ENCODE results near the gene COL6A1.
"Not testable (repeated sequence)": the region's sequence is repeated elsewhere in the genome, so short reads cannot be mapped to it uniquely, and the experiment has no call there.

The COL6A1 gene

GRCh38 chr21:46005894-46006546, 24.4 kb downstream of the COL6A1 start:
- DNase-seq (ENCODE audit: low spot score): not testable (repeated sequence)

DNA sequence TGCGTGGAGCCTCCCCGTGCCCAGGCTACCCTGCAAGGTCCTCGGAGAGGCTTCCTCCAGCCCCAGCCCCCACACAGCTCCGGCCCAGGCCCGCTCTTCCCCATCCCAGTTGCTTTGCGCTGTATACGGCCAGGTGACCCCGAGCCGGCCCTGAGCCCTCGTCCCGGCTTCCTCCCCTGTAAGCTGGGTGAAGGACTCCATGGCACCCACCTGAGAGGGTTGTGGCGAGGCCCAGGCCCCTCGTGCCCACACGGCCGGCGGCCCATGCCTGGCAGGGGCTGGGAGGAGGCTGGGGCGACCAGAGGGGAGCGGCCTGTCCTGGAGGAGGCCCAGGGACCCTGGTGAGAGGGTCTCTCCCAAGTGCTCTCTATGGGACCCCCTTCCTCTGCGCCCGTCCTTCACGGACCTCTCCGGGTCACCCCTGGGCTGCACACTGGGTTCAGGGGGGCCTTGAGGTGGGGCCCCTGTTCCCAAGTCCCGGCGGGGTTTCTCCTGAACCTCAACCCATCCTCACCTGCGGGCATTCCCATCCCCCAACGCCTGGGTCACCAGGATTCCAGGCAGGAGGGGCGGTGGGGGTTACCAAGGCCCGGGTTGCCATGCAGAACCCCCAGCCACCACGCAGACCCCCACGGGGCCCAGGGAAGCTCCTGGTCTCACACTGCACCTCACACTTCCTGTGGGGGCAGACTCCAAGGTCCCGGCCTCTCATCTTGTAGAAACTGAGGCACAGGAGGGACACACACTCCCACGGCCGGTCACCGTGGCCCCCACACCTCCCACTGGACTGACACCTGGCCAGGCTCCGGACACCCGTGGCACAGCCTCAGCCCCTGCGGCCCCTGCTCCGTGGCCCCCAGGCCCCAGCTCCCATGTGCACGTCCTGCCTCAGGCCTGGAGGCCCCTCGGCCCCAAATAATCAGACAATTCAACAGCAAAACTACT, 25.2 kb downstream of the COL6A1 start:
- no peak for DNase-seq (ENCODE audit: low spot score)

DNA sequence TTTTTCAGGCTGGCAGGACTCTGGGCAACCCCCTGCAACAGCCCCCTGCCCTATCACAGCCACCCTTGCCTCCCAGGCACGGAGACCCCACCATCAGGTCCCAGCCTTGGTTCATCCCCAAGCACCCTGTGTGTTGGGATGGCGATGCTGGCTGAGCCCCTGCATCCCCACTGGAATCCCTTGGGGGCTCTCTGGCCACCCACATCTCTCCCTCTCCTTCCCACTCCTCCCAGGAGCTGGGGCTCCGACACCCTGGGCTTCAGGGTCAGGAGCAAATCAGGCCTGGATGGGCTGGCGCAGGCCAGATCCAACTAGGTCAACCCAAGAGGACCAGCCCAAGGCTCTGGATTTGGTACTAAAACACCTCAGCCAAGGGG, 25.9 kb downstream of the COL6A1 start:
- DNase-seq (ENCODE audit: low spot score): no peak

DNA sequence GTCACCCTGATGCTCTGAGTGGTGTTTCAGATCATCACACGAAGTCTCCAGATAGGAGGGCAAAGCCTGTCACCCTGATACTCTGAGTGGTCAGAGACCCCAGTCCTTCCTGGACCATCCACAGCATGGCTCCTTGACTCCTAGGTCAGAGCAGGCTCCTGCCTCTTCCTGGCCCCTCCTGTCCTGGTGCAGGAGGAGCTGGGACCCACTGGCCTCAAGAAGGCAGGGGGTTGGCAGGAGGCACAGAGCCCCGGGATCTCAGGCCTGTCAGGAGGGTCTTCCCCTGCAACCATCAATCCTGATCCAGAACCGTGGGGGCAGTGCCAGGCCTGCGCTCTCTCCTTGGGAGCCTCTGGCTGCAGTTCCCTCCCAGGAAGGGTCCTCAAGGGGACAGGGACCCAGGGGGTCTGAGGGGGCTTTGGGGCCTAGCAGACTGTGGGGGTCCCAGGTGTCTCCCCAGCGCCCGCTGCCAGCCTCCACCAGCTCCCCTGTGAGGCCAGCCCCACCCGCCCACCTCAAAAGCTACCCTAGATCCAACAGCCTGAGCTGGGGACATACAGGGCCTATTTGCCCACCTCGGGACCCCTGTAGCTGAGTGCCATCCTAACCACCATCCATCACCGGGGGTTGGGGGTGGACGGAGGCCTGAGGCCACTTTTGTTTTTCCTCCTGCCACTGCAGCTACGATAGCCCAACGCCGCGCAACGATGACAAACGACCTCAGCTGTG, 27.5 kb downstream of the COL6A1 start:
- DNase-seq (ENCODE audit: low spot score): no peak

DNA sequence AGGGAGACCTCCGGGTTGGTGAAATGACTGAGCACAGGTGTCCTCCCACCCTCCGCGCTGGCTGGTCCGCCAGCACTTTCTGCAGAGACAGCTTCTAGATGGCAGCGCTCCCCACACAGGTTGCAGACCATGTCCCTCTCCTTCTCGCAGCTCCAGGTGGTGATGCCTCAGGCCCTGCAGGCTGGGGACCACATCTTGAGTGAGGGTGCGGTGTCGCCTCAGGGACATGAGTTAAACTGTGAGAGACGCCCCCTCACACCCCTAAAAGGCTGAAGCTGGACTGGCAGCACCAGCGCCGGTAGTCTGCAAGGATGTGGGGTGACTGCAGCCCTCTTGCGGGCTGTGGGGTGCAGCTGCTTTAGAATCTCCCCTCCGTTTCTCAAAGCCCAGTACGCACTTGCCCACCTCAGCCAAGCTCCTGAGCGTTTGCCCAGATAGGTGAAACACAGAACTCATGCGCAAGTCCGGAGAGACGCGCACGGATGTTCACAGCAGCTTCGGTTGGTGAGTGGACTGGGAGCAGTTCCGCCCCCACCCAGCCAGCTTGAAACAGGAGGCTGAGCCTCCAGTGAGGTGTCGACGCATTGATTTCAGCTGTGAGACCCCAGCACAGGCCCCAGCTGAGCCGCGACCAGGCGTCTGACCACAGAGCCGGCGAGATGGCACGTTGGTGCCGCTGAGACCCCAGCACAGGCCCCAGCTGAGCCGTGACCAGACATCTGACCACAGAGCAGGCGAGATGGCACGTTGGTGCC, 28.6 kb downstream of the COL6A1 start:
- no peak for DNase-seq (ENCODE audit: low spot score)

- DNase-seq (ENCODE audit: low spot score): no peak
Observed at GRCh38 chr21:46011267-46011967, 29.8 kb downstream of the COL6A1 start.

DNA sequence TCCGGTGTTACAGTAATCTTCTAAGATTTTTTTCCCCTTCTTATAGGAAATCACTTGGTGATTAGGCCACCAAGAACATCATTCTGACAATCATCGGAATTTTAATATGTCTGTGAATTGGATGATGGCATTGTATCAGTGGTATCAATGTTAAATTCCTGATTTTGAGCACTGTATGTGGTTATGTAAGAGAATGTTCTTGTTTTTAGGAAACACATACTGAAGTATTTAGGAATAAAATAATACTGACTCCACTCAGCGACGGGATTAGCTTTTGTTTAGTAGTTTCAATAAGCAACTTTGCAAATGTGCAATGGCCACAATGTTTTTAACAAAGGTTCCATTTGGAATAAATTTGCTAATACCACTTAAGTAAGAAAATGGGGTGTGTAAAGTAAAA, 30.6 kb downstream of the COL6A1 start:
- DNase-seq (ENCODE audit: low spot score): no peak

- no peak for DNase-seq (ENCODE audit: low spot score)
Observed at GRCh38 chr21:46014828-46015227, 33.3 kb downstream of the COL6A1 start.

- DNase-seq (ENCODE audit: low spot score): no peak
Observed at GRCh38 chr21:46017148-46017547, 35.6 kb downstream of the COL6A1 start.

DNA sequence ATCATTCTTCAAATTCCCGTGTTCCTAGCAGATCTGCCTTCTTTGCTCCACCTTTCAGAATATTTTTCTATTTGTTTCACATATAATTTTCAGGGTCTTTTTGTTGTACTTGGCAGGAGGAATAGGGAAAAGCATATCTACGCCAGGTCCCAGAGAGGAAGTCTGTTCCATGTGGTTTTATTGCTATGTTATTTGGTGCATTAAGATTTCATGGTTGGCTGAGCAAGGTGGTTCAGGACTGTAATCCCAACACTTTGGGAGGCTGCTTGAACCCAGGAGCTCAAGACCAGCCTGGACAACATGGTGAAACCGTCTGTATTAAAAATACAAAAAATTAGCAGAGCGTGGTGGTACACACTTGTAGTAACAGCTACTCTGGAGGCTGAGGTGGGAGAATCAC, 36.1 kb downstream of the COL6A1 start:
- no peak for DNase-seq (ENCODE audit: low spot score)

DNA sequence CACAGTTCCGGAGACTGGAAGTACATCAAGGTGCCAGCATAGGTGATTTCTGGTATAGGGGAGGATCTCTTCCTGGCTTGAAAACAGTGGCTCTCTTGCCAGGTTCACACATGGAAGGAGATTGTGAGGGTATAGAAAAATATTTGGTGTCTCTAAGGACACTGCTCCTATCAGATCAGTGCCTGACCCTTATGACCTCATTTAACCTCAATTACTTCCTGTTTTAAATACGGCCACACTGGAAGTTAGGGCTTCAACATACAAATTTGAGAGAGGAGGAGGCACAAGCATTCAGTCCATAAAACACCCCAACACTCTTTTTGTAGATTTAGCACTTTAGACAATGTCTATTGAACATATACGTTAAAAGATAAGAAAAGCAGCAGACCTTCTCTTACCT, 37.0 kb downstream of the COL6A1 start:
- DNase-seq (ENCODE audit: low spot score): no peak

- no peak for DNase-seq (ENCODE audit: low spot score)
Observed at GRCh38 chr21:46020581-46020980, 39.0 kb downstream of the COL6A1 start.

- DNase-seq (ENCODE audit: low spot score): no peak
Observed at GRCh38 chr21:46021398-46021797, 39.8 kb downstream of the COL6A1 start.

DNA sequence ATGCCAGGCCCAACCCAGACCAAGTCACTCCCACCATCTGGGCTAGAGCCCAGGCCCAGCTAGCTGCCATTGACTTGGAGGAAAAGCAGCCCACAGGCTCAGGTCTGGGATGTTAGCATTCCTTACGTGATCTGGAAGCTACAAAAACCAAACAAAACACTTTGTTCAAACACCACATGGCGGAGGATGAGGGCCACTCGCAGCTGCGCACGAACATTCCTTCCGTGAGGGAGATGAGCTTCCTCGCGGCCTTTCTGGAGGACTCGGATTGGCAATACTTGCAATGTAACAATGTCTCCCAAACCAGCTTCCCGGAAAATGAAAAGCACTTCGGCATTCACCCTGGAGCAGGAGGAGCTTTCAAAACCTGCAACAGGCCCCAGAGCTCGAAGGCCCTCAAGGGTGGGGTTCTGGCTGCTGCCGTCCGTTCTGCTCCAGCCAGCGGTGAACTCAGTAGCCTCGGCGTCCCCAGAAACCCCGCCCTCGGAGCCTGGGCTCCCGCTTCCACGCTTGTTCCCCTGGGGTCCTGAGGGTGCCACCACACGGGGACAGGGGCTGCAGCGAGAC, 40.5 kb downstream of the COL6A1 start:
- no peak for DNase-seq (ENCODE audit: low spot score)

DNA sequence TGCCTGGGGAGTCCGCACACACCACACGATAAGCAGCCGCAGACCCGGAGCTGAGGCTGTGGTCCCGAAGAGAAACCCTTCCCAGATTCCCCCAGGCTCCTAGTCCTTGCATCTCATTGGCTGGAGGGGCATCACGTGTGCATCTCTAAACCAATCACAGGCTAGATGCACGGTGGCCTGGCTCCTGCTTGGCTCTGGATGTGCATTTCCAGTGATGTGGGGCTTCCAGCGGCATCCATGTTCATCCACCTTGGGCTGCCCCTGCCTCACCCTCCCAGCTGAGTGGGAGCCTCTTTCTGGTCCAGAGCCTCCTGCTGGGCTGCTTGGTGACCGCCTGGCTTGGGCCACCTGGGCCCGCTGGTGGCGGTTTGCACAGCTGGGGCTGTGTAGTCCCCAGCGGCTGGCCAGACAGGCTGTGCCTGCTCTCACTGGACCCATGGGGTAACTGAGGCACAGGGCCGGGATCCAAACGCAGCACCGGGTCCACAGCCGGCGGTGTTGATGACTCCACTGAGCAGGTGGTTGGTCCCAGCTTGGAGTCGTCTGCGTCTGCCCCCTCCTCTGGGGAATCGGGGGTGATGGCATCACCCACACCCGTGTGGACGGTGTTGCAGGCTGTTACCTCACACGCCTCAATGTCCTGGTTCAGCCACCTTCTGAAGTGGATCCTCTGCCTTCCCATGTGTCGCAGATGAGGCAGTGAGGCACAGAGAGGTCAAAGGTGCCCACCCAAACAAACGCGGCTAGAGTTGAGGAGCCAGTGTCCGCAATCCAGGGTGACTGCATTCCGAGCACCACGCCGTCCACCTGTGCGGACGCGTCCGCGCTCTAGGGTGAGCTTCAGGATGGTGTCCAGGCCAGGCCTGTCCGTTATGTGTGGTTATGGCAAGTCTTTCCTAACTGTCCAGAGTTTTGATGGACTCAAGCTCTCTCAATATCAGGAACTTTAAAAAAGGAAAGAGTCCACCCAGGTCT, 41.3 kb downstream of the COL6A1 start:
- DNase-seq (ENCODE audit: low spot score): no peak

DNA sequence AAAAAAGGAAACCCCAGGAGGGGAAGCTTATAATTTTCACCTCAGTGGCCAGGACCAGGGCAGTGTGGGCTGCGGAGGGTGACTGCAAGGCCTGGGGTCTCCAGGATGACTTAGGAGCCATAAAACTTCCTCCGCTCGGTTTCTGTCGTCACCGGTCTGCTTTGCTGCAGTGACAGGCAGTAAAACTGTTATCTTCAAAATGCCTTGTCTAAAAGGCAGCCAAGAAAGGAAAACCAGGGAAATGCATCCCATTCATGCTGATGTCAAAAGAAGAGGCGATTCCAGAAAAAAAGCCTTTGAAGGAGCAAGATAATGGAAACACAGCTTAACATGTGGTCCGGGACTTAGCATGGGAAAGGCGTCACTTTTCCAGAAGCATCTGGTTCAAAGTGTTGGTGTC, 42.0 kb downstream of the COL6A1 start:
- DNase-seq (ENCODE audit: low spot score): no peak

GRCh38 chr21:46024141-46024540, 42.6 kb downstream of the COL6A1 start:
- DNase-seq (ENCODE audit: low spot score): no peak

- DNase-seq (ENCODE audit: low spot score): no peak
Observed at GRCh38 chr21:46025113-46025770, 43.7 kb downstream of the COL6A1 start.

- no peak for DNase-seq (ENCODE audit: low spot score)
Observed at GRCh38 chr21:46027851-46028493, 46.4 kb downstream of the COL6A1 start.

All from hematopoietic multipotent progenitor cell treated with erythropoietin and hydrocortisone succinate and interleukin-3 and kit ligand, for 15 days (in vitro differentiated cells).